ENCODE results near the gene GRIA1.
"Not testable (repeated sequence)": the region's sequence is repeated elsewhere in the genome, so short reads cannot be mapped to it uniquely, and the experiment has no call there.

Gene GRIA1

GRCh38 chr5:153792305-153792704 lies 301.8 kb downstream of the GRIA1 start:
- no peak for DNase-seq

GRCh38 chr5:153793699-153794098 lies 303.2 kb downstream of the GRIA1 start:
- DNase-seq: no peak

DNA sequence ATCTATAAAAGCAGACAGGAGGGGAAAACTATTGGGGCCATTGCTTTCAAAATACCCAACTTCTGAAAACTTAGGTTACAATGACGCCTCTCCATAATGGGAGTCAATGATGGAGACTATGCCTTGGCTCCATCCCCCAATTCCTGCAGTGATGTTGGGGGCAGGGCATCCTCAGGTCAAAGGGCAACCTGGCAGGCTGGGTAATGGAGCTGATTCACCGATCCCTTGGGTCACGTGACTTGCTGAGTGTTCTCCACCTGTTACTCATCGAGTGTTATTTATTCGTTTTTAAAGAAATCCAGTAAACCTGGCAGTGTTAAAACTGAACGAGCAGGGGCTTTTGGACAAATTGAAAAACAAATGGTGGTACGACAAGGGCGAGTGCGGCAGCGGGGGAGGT lies 303.9 kb downstream of the GRIA1 start:
- DNase-seq: no peak

GRCh38 chr5:153796527-153796926 lies 306.1 kb downstream of the GRIA1 start:
- no peak for DNase-seq

DNA sequence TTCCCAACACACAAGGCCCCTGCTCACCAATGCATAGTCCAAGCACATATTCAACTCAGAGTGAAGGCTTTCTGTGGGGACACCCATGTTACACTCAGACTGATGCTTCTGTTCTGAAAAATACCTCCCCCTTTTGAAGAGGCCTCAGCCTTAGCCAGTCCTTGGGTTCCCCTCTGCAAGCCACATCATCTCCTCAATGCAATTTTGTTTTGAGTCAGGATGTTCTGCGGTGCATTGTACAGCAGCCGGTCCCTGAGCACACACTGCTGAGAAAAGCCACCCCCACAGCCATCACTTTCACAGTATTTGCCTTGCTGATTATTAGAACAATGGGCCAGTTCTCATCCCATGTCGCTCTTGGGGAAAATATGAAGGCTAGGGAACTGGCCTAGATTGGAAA lies 307.0 kb downstream of the GRIA1 start:
- no peak for DNase-seq

DNA sequence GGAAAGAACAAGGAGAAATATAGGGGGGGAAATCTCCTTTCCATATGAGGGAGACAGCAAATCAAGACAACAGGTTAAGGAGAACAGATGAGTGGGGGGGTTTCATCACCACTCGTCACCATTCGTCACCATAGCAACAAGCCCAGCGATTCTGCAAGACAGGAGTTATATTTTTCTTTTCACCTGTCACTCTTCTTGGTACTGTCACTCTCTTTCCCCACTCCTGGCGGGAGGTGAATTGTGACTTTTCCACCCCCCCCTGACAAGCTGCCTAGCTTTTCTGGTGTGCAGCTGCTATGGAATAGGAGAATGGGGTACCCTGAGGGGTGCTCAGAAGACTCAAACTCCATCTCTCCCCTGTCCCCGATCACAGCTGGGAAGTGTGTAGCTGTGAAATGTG lies 308.4 kb downstream of the GRIA1 start:
- no peak for DNase-seq

- DNase-seq: no peak
Measured at GRCh38 chr5:153799466-153799865, 309.0 kb downstream of the GRIA1 start.

- DNase-seq: no peak
Measured at GRCh38 chr5:153802050-153802821, 311.8 kb downstream of the GRIA1 start.

DNA sequence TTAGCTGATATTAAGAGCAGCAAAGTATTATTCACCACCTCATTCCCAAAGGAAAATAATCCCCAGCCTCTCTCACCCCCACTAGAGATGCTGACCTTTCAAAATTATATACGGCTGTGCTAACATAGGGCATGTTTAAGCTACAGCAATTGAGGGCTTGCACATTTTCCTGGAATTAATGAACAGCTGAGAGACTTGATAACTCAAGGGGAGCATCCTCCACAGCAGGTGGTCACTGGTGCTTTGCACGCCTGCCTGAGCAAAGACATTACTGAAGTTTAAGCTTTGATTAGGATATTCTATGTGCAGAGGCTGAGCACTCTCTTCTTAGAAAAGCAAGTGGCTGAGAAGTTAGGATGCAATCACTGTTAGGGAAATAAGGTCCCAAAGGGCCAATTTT lies 317.3 kb downstream of the GRIA1 start:
- no peak for DNase-seq

GRCh38 chr5:153809166-153809565 lies 318.7 kb downstream of the GRIA1 start:
- no peak for DNase-seq

DNA sequence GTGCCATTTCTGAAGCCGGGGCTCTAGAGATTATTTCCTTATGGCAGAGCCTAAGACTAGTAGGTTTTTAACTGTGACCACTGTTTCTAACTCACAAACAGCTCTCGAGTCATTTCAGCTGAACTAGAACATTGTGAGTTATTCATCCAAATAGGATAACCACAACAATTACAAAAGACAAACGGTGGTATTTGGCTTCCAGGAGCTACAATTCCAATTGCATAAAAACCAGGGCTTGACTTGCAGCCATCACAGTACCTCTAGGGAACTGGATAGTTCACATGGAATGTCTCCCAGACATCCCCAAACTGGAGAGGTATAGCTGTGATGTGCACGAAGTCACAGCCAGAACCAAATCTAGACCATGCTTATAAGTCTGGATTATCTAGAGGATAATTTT lies 323.4 kb downstream of the GRIA1 start:
- DNase-seq: no peak

- DNase-seq: no peak
Measured at GRCh38 chr5:153816870-153817269, 326.4 kb downstream of the GRIA1 start.

GRCh38 chr5:153818626-153819025 lies 328.2 kb downstream of the GRIA1 start:
- no peak for DNase-seq

DNA sequence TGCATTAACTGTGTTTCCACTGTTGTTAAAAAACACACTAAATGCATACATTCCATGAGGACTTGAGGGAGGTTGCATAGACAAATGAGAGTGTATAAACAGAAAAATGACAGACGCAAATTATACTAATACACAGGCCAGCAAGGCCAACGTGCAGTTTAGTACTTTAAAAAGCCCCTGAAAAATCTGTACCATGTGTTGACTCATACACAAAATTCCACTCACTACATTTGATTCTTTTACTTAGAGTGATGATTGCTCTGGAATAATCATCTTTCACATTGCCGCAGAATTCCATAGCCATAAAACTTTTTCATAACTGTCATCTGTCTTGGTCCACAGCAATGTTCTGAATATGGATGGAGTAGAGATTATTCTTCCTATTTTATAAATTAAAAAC lies 332.6 kb downstream of the GRIA1 start:
- no peak for DNase-seq

DNA sequence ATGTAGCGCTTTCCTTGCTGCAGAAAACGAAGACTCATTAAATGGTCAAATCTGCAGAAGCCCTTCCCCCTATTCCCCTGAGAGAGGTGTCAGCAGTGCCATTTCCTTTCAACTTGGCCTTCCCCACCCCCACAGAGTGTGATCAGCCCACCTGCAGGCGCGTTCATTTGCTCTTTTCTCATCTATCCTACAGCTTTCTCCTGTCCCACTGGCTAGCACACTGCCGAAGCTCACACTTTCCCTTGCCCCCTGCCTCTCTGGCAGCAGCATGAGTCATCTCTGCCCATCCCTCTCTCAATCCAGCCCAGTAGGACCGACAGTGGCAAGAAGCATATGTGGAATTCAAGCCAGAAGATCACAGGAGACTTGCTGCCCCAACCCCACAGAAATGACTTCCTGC lies 334.4 kb downstream of the GRIA1 start:
- DNase-seq: no peak

- DNase-seq: no peak
Measured at GRCh38 chr5:153827397-153827796, 336.9 kb downstream of the GRIA1 start.

DNA sequence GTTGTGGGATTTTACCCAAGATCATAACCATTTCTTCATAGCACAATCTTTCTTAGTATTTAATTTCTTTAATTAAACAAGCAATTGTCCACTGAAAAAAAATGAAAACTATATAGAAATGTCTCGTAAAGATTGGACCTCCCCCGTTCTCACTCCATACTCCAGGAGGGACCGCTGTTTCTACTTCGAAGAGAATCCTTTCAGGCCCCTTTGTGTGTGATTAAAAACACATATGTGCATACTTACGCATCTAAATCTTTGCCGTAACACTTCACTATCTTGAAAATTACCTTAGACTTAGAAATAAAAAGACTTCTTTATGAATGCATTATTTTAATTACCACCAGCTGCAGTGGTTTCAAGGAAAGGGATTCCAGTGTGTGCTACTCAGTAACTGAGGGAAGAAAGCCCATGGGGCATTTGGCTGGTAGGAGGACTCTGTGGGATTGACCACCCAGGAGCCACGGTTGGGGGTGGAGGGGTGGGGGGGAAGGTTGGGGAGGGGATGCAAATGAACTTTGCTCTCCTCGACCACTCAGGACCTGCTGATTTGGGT lies 339.1 kb downstream of the GRIA1 start:
- DNase-seq: no peak

DNA sequence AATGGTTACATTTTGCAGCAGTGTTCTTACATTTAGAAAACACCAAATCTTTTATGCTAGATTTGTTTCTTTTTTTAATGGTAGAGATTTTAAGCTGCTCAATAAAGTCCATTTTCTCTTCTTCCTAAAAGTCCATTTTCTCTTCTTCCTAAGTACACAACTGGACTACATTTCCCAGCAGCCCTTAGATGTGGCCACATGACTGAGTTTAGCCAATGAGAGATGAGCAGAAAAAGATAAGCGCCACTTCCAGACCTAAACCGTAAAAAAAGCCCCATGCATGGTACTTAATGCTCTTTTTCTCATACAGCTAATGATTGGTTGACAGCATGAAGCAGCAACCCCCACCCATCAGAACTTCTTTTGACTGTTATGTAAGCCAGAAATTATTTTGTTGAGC lies 341.5 kb downstream of the GRIA1 start:
- no peak for DNase-seq

- DNase-seq: no peak
Measured at GRCh38 chr5:153835891-153836515, 345.5 kb downstream of the GRIA1 start.

- DNase-seq: not testable (repeated sequence)
Measured at GRCh38 chr5:153849303-153850113, 359.0 kb downstream of the GRIA1 start.

GRCh38 chr5:153860195-153860886 lies 369.9 kb downstream of the GRIA1 start:
- no peak for DNase-seq

- DNase-seq: not testable (repeated sequence)
Measured at GRCh38 chr5:153862906-153863305, 372.4 kb downstream of the GRIA1 start.
